WTC11 (cell line): ENCODE results near the gene EFCAB12.

Experiments used
- CBFB ChIP-seq: sonication (generic); formaldehyde crosslinking; IDR thresholded peaks from 2 replicates; pipeline ENCODE4 v1.8.1; 2022; ENCODE audit warnings: mild to moderate bottlenecking, low read depth, missing genetic modification reagents
- CTCF ChIP-seq: fragments of 200-600 bp; IDR thresholded peaks from 2 replicates; pipeline ENCODE4 v1.8.0; 2022; ENCODE audit warnings: antibody characterized with exemption
- ELF4 ChIP-seq: sonication (generic); formaldehyde crosslinking; IDR thresholded peaks from 2 replicates; pipeline ENCODE4 v1.8.1; 2022; ENCODE audit warnings: low read depth, mild to moderate bottlenecking, moderate library complexity, missing genetic modification reagents
- TEAD4 ChIP-seq: sonication (generic); formaldehyde crosslinking; IDR thresholded peaks from 2 replicates; pipeline ENCODE4 v1.8.0; 2022; ENCODE audit warnings: mild to moderate bottlenecking, missing genetic modification reagents
- USF2 ChIP-seq: sonication (generic); formaldehyde crosslinking; IDR thresholded peaks from 2 replicates; pipeline ENCODE4 v1.8.1; 2023; ENCODE audit warnings: mild to moderate bottlenecking, missing genetic modification reagents, moderate library complexity

GRCh38 chr3:129419476-129419875, 9.0 kb downstream of the EFCAB12 start:
- no peak for TF ChIP-seq USF2 (CRISPR knock-in tag)
- no peak for TF ChIP-seq CTCF
- TF ChIP-seq TEAD4 (CRISPR knock-in tag) = no peak
- no peak for TF ChIP-seq ELF4 (CRISPR knock-in tag)
- no peak for TF ChIP-seq CBFB
